Hematopoietic multipotent progenitor cell (in vitro differentiated cells): ENCODE results near the gene MRPL43. TPM values are rescaled to one million over a fixed set of nuclear protein-coding genes. Genes with fewer than 3 reads are reported as not detected.

Source experiments
- DNase-seq, 3 donors: peaks; one replicate each; pipeline ENCODE4 v3.0.0-alpha.2; 2011 to 2015; ENCODE audit warnings: low read depth in 2 of 3, low spot score in 2 of 3
- total RNA-seq: library from RNA; depleted of rRNA; stranded (reverse); fragments of >200 nt; gene quantifications from one replicate; pipeline ENCODE4 v1.2.3, GENCODE V29; 2012

MRPL43 gene
- total RNA-seq, 1 donor, result 81.6 TPM

GRCh38 chr10:101020427-101021075, 33.3 kb upstream of the MRPL43 start:
- DNase-seq, result no peak

- no peak for DNase-seq
Observed at GRCh38 chr10:101019440-101019703, 32.1 kb upstream of the MRPL43 start.

- DNase-seq, result peak in 2 of 3 donors; percentile 77 to 85
Observed at GRCh38 chr10:101018600-101019439, 31.5 kb upstream of the MRPL43 start.

GRCh38 chr10:101018118-101018599, 30.9 kb upstream of the MRPL43 start:
- no peak for DNase-seq

- DNase-seq, result no peak
Observed at GRCh38 chr10:101016814-101017213, 29.5 kb upstream of the MRPL43 start.

- DNase-seq, result no peak
Observed at GRCh38 chr10:101015582-101015973, 28.3 kb upstream of the MRPL43 start.

- DNase-seq, result no peak
Observed at GRCh38 chr10:101014966-101015581, 27.8 kb upstream of the MRPL43 start.

- peak; percentile 42 to 71 (median 60) for DNase-seq
Observed at GRCh38 chr10:101014230-101014884, 27.1 kb upstream of the MRPL43 start.

GRCh38 chr10:101013365-101013825, 26.1 kb upstream of the MRPL43 start:
- no peak for DNase-seq

GRCh38 chr10:101012525-101013364, 25.4 kb upstream of the MRPL43 start:
- peak; percentile 48 to 95 (median 86) for DNase-seq

- DNase-seq, result no peak
Observed at GRCh38 chr10:101011517-101012423, 24.5 kb upstream of the MRPL43 start.

- no peak for DNase-seq
Observed at GRCh38 chr10:101010329-101010728, 23.0 kb upstream of the MRPL43 start.

- DNase-seq, result no peak
Observed at GRCh38 chr10:101008823-101009423, 21.6 kb upstream of the MRPL43 start.

- DNase-seq, result no peak
Observed at GRCh38 chr10:101007915-101008822, 20.9 kb upstream of the MRPL43 start.

GRCh38 chr10:101007099-101007711, 19.9 kb upstream of the MRPL43 start:
- DNase-seq, result no peak

GRCh38 chr10:101006593-101007098, 19.3 kb upstream of the MRPL43 start:
- DNase-seq, result no peak
